ENCODE measurements around the gene GCH1.

The GCH1 gene

GRCh38 chr14:54796961-54797360, 105.7 kb downstream of the GCH1 start:
- peak; percentile 87 for DNase-seq

DNA sequence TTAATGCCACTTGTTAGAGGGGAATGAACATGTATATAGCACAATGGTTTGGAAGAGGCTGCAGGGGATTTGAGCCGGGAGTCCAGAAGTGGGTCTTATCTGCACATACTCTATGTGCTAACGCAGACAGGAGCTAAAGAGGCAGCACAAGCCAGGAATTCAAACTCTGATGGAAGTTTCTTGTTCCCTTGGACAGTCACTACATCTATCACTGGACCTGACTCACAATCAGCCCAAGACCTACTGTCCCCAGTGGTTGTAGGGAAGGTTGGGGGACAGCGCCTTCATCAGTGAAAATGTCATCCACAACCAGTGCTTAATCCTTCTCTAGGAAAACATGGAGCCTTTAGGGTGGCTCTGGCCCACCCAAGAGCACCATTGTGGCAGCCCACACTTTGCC, 107.8 kb downstream of the GCH1 start:
- DNase-seq: no peak

- no peak for DNase-seq
Measured at GRCh38 chr14:54794159-54794558, 108.5 kb downstream of the GCH1 start.

DNA sequence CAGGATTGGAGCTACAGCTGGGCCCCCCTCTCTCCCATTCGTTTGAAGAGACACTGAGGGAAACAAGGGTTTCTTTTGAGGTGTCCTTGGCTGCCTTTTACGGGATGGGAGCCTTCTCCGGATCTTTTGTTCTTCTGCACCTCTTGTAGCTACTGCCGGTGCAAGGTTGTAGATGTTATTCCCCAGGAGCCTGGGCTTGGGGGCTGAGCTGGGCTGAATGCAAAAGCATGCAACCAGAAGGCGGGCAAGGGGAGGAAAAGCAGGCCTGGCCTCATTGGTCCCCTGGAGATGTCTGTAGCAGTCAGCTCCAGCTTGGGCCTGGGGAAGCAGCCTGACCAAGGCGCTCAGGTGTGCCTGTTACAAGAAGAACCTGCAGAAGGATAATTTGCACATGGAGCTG, 110.3 kb downstream of the GCH1 start:
- no peak for DNase-seq

All from fibroblast of skin of abdomen (primary cell).